Endothelial cell of umbilical vein (primary cell): ENCODE results near the gene ENDOG. TPM values are rescaled to one million over a fixed set of nuclear protein-coding genes. Genes with fewer than 3 reads are reported as not detected.

ENCODE experiments used
- BruUV-seq: library from RNA; stranded (reverse); fragments of 400-500 nt; replicated peaks from 2 replicates; lab custom pipeline; 2021; lab: Mats Ljungman, UMichigan
- CTCF ChIA-PET: fragments of 300-600, 350-600 bp; sonication (Branson Sonifier 250); formaldehyde crosslinking; loops from one replicate; lab custom pipeline; 2021; ENCODE audit warnings: antibody characterized with exemption, inconsistent platforms; lab: Charles Lee
- POLR2A ChIA-PET: fragments of 300-600, 350-600 bp; sonication (Branson Sonifier 250); formaldehyde crosslinking; loops from one replicate; lab custom pipeline; 2021; ENCODE audit warnings: antibody characterized with exemption, inconsistent platforms; lab: Charles Lee
- DNase-seq: peaks from one replicate; pipeline ENCODE4 v3.0.0-alpha.2; 2011; ENCODE audit warnings: low read depth, low spot score
- FAIRE-seq: peaks from 2 replicates; lab custom pipeline; 2011; peaks lifted over from hg19 to GRCh38; lab: Jason Lieb, UNC
- H2AFZ ChIP-seq: 2 replicates; pipeline ENCODE4 v1.6.0; 2012; ENCODE audit warnings: low read depth, low read length, control low read depth, inconsistent platforms
- H3K27ac ChIP-seq: 2 replicates; pipeline ENCODE4 v1.5.1; 2011; ENCODE audit warnings: low read depth, mild to moderate bottlenecking, control low read depth, low read length, moderate library complexity; ENCODE audit not compliant: insufficient read depth
- H3K27me3 ChIP-seq, 2 experiments: 2 replicates each; pipeline versions ENCODE4 v1.6.0 to v1.6.1; 2011; ENCODE audit warnings: low read length in 2 of 2, mixed read lengths in 1 of 2; ENCODE audit not compliant: control insufficient read depth in 2 of 2, insufficient read depth in 2 of 2
- H3K36me3 ChIP-seq, 2 experiments: 2 replicates in 1 of 2; 3 replicates in 1 of 2; pipeline ENCODE4 v1.5.1; 2011; ENCODE audit warnings: low read length in 2 of 2, mild to moderate bottlenecking in 1 of 2, moderate library complexity in 1 of 2; ENCODE audit not compliant: control insufficient read depth in 2 of 2, insufficient read depth in 2 of 2; ENCODE audit errors: extremely low read depth in 1 of 2
- H3K4me1 ChIP-seq: 3 replicates; pipeline ENCODE4 v1.5.1; 2011; ENCODE audit warnings: mild to moderate bottlenecking, low read length; ENCODE audit not compliant: control insufficient read depth, insufficient read depth; ENCODE audit errors: extremely low read depth
- H3K4me2 ChIP-seq: 2 replicates; pipeline ENCODE4 v1.6.1; 2011; ENCODE audit warnings: low read length, control low read depth, mixed read lengths; ENCODE audit not compliant: insufficient read depth
- H3K4me3 ChIP-seq, 3 experiments: fragments of 200-600 bp in 1 of 3; sonication (generic), shearing (Covaris generic) in 1 of 3; replicated peaks in 1 of 3; 2 replicates each; pipeline ENCODE4 v1.5.1; 2011 to 2016; ENCODE audit warnings: control low read depth in 3 of 3, low read length in 3 of 3, mild to moderate bottlenecking in 2 of 3, inconsistent platforms in 1 of 3, low read depth in 1 of 3, moderate library complexity in 1 of 3; ENCODE audit not compliant: insufficient read depth in 1 of 3
- H3K79me2 ChIP-seq: 2 replicates; pipeline ENCODE4 v1.6.0; 2012; ENCODE audit warnings: low read length, inconsistent platforms; ENCODE audit not compliant: control insufficient read depth, insufficient read depth
- H3K9ac ChIP-seq: replicated peaks from 2 replicates; pipeline ENCODE3; 2011; ENCODE audit warnings: low read length, control low read depth; ENCODE audit not compliant: insufficient read depth; ENCODE audit errors: extremely low read depth
- H3K9me1 ChIP-seq: replicated peaks from 3 replicates; pipeline ENCODE4 v1.6.0; 2011; ENCODE audit warnings: mild to moderate bottlenecking, low read length; ENCODE audit not compliant: control insufficient read depth, insufficient read depth; ENCODE audit errors: extremely low read depth
- H3K9me3 ChIP-seq: replicated peaks from 2 replicates; pipeline ENCODE4 v1.5.1; 2012; ENCODE audit warnings: low read length, inconsistent platforms; ENCODE audit not compliant: control insufficient read depth, insufficient read depth
- H4K20me1 ChIP-seq: replicated peaks from 2 replicates; pipeline ENCODE3; 2011; ENCODE audit warnings: mild to moderate bottlenecking, low read length; ENCODE audit not compliant: control insufficient read depth, insufficient read depth; ENCODE audit errors: extremely low read depth
- CTCF ChIP-seq, 2 donors: IDR thresholded peaks; 1 replicate in 1 of 2; 2 replicates in 1 of 2; pipeline ENCODE4 v1.5.1; 2011; ENCODE audit warnings: low read length in 2 of 2, mild to moderate bottlenecking in 2 of 2, moderate library complexity in 2 of 2, control low read depth in 1 of 2, inconsistent platforms in 1 of 2, low read depth in 1 of 2; ENCODE audit not compliant: insufficient read depth in 1 of 2; ENCODE audit errors: extremely low read depth in 1 of 2
- FOS ChIP-seq: IDR thresholded peaks from 2 replicates; pipeline ENCODE4 v1.6.1; 2011; ENCODE audit warnings: mild to moderate bottlenecking, low read length, moderate library complexity, borderline replicate concordance; ENCODE audit not compliant: insufficient read depth
- GATA2 ChIP-seq: IDR thresholded peaks from 2 replicates; pipeline ENCODE4 v1.7.0; 2011; ENCODE audit warnings: low read depth, mild to moderate bottlenecking, moderate library complexity, mixed read lengths, low read length; ENCODE audit not compliant: insufficient read length, insufficient read depth
- JUN ChIP-seq: IDR thresholded peaks from 2 replicates; pipeline ENCODE4 v1.6.1; 2011; ENCODE audit warnings: borderline replicate concordance, low read depth; ENCODE audit not compliant: insufficient read length, insufficient read depth
- MYC ChIP-seq: IDR thresholded peaks from one replicate; pipeline ENCODE4 v1.6.1; 2011; ENCODE audit warnings: mild to moderate bottlenecking, low read depth, low read length
- POLR2AphosphoS5 ChIP-seq: IDR thresholded peaks from 2 replicates; pipeline ENCODE4 v1.6.1; 2012; ENCODE audit warnings: low read depth, mild to moderate bottlenecking, control low read depth, low read length, moderate library complexity; ENCODE audit not compliant: insufficient read depth
- dilution Hi-C: fragments of 300-500 bp; cut with MboI; formaldehyde crosslinking; loops from one replicate; pipeline ENCODE4 v1.15.0; 2019; ENCODE audit warnings: low sequenced_read_pairs; ENCODE audit not compliant: extremely low pct_ligation_motif_present
- intact Hi-C: fragments of 100-400 bp; cut with micrococcal nuclease; formaldehyde crosslinking; loops from one replicate; pipeline ENCODE4 v1.10.0; 2022
- polyA plus RNA-seq, 4 experiments: library from polyadenylated mRNA; depleted of rRNA in 3 of 4; stranded (reverse) in 3 of 4; unstranded in 1 of 4; fragments of >200 nt; gene quantifications; 2 replicates each; pipeline versions ENCODE4 v1.2.1 to v1.2.3, GENCODE V29; 2011 to 2012; ENCODE audit warnings: missing spikeins in 1 of 4
- total RNA-seq: library from RNA; stranded (reverse); gene quantifications from 2 replicates; pipeline ENCODE4 v1.2.3, GENCODE V29; 2021

The ENDOG gene
- total and polyA plus RNA-seq, 2 donors (not counting 3 experiments of a cell fraction or from before 2014, with no cell fraction given): 18.0 to 21.1 TPM

GRCh38 chr9:128821584-128822406, 3.5 kb downstream of the ENDOG start:
- FAIRE-seq (no peak), DNase-seq (no peak)
- no peak overlapping the region for H3K4me2 ChIP-seq
- BruUV-seq: no TSS peak
- H3K9ac ChIP-seq: no peak overlapping the region
- H3K27me3 ChIP-seq: no peaks in the 10 kb centered on the region
- no peak overlapping the region for H3K27ac ChIP-seq
- no peak overlapping the region for H3K4me3 ChIP-seq
- peaks cover 5 to 47% of the 10 kb centered on the region in 2 experiments for H3K36me3 ChIP-seq
- dilution Hi-C loops: no loop called here
- peaks cover 6% of the 10 kb centered on the region for H3K4me1 ChIP-seq
- ChIA-PET CTCF (interaction anchor here (3.9 kb wide), 1 partner anchor 8 kb away, joined by 40 read pairs; the partner anchor contains the start of gene SPOUT1), POLR2A (no interaction called here)
- H4K20me1 ChIP-seq: no peaks in the 10 kb centered on the region
- no peaks in the 10 kb centered on the region for H3K9me1 ChIP-seq
- no peaks in the 10 kb centered on the region for H3K9me3 ChIP-seq
- H2AFZ ChIP-seq: no peak overlapping the region
- H3K79me2 ChIP-seq: no peaks in the 10 kb centered on the region
- intact Hi-C loops: no loop called here
- no peak for TF ChIP-seq GATA2
- no peak for TF ChIP-seq FOS
- TF ChIP-seq MYC: no peak
- no peak for TF ChIP-seq POLR2AphosphoS5
- no peak for TF ChIP-seq JUN
- TF ChIP-seq CTCF (IDR thresholded peaks at IDR 0.05; ENCODE audit: extremely low read depth in 1 of 2, insufficient read depth in 1 of 2, low read depth in 1 of 2, low read length in 2 of 2): no peak
